GM06990 (cell line): ENCODE results near the gene CNRIP1.
"Not testable (repeated sequence)": the region's sequence is repeated elsewhere in the genome, so short reads cannot be mapped to it uniquely, and the experiment has no call there.

Experiments used
- DNase-seq: peaks from one replicate; pipeline ENCODE4 v3.0.0-alpha.2; 2011; ENCODE audit not compliant: insufficient read length; ENCODE audit errors: extremely low read depth
- H3K27me3 ChIP-seq: replicated peaks from 2 replicates; pipeline ENCODE4 v1.6.0; 2011; ENCODE audit warnings: low read length; ENCODE audit not compliant: control insufficient read depth, insufficient read depth
- H3K36me3 ChIP-seq: 2 replicates; pipeline ENCODE4 v1.5.1; 2011; ENCODE audit warnings: low read length; ENCODE audit not compliant: control insufficient read depth, insufficient read depth
- H3K4me3 ChIP-seq: replicated peaks from 2 replicates; pipeline ENCODE4 v1.5.1; 2011; ENCODE audit warnings: low read depth, mild to moderate bottlenecking, control low read depth, low read length
- TF ChIP-seq, protein P1 (sequence below): IDR thresholded peaks from 2 replicates; pipeline ENCODE4 v1.5.1; 2011; ENCODE audit warnings: low read length, control low read depth, mild to moderate bottlenecking, inconsistent platforms; ENCODE audit not compliant: insufficient read depth, poor library complexity, severe bottlenecking

The CNRIP1 gene

DNA sequence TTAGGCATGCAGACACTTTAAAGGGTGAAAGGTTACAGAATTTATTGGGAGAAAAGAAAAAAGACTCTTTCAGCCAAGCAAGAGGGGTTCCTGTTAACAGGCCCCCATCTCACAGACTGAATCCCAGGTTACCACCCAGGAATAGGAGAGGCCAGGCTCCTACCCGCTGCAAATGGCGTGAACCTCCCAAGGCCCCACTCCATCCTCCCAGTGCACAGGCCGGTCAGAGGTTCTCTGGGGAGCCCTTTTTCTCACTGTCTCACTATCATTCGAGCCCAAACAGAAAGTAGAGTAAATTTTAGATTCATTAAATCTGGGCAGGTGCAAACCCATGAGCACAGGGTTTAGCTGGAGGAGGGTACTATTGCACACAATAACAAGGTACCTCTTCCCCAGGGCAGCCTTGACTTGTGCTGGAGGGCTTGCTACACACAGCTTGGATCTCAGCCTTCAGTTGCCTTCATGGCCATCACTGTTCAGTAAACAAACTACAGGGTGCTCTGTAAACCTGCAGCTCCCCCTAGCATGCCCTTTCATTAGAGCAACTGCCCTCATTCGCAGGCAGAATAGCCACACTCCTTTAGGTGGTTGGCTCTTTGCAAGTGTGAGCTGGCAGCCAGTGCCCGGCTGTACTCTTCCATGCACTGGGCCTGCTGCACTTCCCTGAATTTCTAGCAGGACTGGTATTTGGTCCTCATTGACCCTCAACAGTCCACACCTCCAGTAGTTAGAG, 38.0 kb upstream of the CNRIP1 start:
- Histone ChIP-seq H3K27me3 (no peaks in the 10 kb centered on the region), H3K36me3 (no peaks in the 10 kb centered on the region), H3K4me3 (no peak overlapping the region)
- no peak for DNase-seq
- TF ChIP-seq, protein P1, sequence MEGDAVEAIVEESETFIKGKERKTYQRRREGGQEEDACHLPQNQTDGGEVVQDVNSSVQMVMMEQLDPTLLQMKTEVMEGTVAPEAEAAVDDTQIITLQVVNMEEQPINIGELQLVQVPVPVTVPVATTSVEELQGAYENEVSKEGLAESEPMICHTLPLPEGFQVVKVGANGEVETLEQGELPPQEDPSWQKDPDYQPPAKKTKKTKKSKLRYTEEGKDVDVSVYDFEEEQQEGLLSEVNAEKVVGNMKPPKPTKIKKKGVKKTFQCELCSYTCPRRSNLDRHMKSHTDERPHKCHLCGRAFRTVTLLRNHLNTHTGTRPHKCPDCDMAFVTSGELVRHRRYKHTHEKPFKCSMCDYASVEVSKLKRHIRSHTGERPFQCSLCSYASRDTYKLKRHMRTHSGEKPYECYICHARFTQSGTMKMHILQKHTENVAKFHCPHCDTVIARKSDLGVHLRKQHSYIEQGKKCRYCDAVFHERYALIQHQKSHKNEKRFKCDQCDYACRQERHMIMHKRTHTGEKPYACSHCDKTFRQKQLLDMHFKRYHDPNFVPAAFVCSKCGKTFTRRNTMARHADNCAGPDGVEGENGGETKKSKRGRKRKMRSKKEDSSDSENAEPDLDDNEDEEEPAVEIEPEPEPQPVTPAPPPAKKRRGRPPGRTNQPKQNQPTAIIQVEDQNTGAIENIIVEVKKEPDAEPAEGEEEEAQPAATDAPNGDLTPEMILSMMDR: peak; percentile 70

DNA sequence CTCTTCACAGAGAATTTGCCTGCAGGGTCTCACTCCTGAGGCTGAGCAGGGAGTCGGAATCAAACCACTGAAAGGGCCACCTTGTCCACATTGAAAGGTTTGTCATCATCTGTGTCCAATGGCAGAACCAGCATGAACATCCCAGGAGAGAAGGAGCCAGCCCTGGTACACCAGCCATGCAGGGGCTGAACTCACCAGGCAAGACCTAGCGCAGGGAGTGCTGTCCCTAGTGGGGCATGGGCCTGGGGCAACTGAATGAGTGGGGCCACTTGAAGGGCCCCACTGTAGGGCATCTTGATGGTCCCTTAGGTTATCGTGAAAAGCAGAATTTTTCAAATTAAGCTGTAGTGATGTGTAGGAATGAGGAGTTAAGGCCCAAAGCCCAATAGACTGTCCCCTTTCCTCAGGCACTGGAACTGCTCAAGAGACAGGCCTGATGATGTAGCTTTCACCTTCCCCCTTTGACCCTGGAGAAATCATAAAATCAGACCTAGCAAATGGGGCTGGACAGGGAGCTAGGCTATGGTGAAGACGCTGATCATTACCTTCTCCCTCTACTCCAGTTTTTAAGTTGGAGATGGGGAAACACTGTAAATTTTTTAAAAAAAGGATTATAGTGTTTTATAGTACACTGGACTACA, 37.0 kb upstream of the CNRIP1 start:
- no peak for DNase-seq
- H3K4me3 ChIP-seq: no peak overlapping the region
- H3K27me3 ChIP-seq: no peaks in the 10 kb centered on the region
- H3K36me3 ChIP-seq: no peaks in the 10 kb centered on the region
- TF ChIP-seq, protein P1: no peak

DNA sequence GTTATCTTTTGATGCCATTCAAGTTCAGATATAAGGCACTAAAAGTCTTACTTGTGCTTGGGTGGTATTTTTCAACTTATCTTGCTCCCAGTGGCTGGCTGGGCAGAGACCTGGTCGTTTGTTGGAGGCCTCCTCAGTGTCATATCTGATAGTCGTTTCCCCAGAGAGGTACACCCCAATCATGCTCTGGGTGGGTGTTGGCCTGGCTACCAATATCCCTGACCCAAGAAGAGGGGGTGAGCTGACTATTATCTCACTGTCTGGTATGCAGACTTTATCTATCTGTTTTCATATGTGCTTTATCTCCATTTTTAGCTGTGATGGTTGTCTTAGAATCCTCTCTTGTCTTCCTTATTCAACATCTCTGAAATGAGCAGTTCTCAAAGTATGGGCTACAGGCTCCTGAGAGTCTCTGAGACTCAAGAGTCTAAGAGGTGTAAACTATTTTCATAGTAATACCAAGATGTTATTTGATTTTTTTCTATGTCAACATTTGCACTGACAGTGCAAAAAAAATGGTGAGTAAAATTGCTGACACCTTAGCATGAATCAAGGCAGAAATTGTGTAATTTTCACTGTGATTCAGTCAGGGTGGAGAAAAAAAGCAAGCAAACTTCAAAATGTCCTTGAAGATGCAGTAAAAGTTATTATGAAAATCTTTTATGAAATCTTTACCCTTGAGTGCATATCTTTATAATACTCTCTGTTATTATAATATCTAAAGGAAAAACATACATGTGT, 33.1 kb upstream of the CNRIP1 start:
- DNase-seq: no peak
- no peaks in the 10 kb centered on the region for H3K36me3 ChIP-seq
- no peak overlapping the region for H3K4me3 ChIP-seq
- H3K27me3 ChIP-seq: no peaks in the 10 kb centered on the region
- TF ChIP-seq, protein P1: no peak

DNA sequence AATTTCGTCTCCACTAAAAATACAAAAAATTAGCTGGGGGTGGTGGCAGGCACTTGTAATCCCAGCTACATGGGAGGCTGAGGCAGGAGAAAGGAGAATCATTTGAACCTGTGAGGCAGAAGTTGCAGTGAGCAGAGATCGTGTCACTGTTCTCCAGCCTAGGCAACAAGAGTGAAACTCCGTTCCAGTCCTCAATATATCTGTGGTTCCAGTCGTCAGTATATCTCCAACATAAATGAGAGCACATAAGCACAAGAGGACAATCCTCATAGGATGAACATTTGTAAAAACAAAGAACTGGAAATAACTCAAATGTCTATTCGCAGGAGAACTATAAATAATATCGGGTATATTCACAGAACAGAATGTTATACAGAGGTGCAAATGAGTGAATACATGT, 32.2 kb upstream of the CNRIP1 start:
- Histone ChIP-seq H3K4me3 (no peak overlapping the region), H3K27me3 (no peaks in the 10 kb centered on the region), H3K36me3 (no peaks in the 10 kb centered on the region)
- TF ChIP-seq, protein P1: no peak
- DNase-seq: no peak

DNA sequence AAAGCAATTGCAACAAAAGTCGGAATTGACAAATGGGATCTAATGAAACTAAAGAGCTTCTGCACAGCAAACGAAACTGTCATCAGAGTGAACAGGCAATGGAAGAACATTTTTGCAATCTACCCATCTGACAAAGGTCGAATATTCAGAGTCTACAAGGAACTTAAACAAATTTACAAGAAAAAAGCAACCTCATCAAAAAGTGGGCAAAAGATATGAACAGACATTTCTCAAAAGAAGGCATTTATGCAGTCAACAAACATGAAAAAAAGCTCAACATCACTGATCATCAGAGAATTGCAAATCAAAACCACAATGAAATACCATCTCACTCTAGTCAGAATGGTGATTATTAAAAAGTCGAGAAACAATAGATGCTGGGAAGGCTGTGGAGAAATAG, 29.3 kb upstream of the CNRIP1 start:
- H3K36me3 ChIP-seq, H3K4me3 ChIP-seq, DNase-seq, H3K27me3 ChIP-seq: not testable (repeated sequence)

DNA sequence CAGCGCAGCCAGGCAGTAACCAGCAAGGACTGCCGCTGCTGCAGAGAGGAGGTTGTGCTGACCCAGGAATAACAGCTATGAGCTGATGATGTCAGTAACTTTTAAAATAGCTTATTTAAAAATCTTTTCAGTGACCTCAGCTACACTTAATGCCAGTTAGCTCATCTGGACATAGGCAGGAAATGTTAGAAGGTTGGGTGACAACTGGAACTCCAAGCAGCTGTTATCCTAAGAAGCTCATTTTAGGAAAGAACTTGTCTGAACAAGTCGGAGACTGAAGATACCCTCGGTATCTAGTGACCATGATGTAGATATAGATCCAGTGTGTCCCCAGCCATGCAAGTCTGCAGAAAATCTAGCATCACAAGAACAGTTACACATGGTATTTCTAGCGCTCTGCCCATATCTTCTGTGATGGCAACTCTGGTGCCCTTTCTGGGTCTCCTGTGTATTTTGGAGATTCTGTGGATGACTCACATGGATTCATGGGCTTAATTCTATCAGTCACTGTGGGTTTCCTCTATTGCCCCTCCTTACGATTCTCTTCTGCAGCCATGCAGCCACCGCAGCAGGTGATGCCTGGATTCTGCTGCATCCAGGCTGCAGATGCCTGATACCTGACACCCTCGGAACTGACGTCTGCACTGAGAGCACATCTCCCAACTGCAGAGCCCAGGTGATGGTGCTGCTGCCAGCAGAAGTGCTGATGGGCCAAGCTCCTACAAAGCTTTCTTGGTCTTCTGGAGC, 25.6 kb upstream of the CNRIP1 start:
- TF ChIP-seq, protein P1: no peak

More for the DNA sequence above, 25.6 kb upstream of the CNRIP1 start:
- no peaks in the 10 kb centered on the region for H3K27me3 ChIP-seq
- DNase-seq: no peak
- no peak overlapping the region for H3K4me3 ChIP-seq
- no peaks in the 10 kb centered on the region for H3K36me3 ChIP-seq
